Rectal smooth muscle tissue (tissue), 1 donor: Measurements from ENCODE around the gene MMADHC.

Experiments used
- H3K27ac ChIP-seq: one replicate; pipeline ENCODE4 v1.7.0; 2013; ENCODE audit warnings: low read depth, low read length, inconsistent platforms
- H3K27me3 ChIP-seq: one replicate; pipeline ENCODE4 v1.7.0; 2013; ENCODE audit warnings: low read length; ENCODE audit not compliant: control insufficient read depth, insufficient read depth
- H3K36me3 ChIP-seq: one replicate; pipeline ENCODE4 v1.7.0; 2013; ENCODE audit warnings: low read length; ENCODE audit not compliant: control insufficient read depth, insufficient read depth
- H3K4me1 ChIP-seq: one replicate; pipeline ENCODE4 v1.7.0; 2013; ENCODE audit warnings: low read length; ENCODE audit not compliant: control insufficient read depth, insufficient read depth
- H3K4me3 ChIP-seq: one replicate; pipeline ENCODE4 v1.7.0; 2013; ENCODE audit warnings: low read length
- H3K9ac ChIP-seq: one replicate; pipeline ENCODE4 v1.7.0; 2013; ENCODE audit warnings: low read length

The MMADHC gene

GRCh38 chr2:149564097-149564496 lies 23.5 kb downstream of the MMADHC start:
- Histone ChIP-seq H3K27me3 (no peaks in the 10 kb centered on the region), H3K27ac (no peak overlapping the region), H3K4me1 (no peaks in the 10 kb centered on the region), H3K4me3 (no peak overlapping the region), H3K9ac (no peak overlapping the region), H3K36me3 (peaks cover 7% of the 10 kb centered on the region)

GRCh38 chr2:149562324-149562723 lies 25.3 kb downstream of the MMADHC start:
- Histone ChIP-seq H3K27ac (no peak overlapping the region), H3K4me3 (no peak overlapping the region), H3K9ac (no peak overlapping the region), H3K27me3 (no peaks in the 10 kb centered on the region), H3K36me3 (no peaks in the 10 kb centered on the region), H3K4me1 (no peaks in the 10 kb centered on the region)

GRCh38 chr2:149561309-149561926 lies 26.2 kb downstream of the MMADHC start:
- Histone ChIP-seq H3K4me1 (no peaks in the 10 kb centered on the region), H3K36me3 (no peaks in the 10 kb centered on the region), H3K4me3 (no peak overlapping the region), H3K9ac (no peak overlapping the region), H3K27ac (no peak overlapping the region), H3K27me3 (no peaks in the 10 kb centered on the region)

GRCh38 chr2:149559341-149560068 lies 28.1 kb downstream of the MMADHC start:
- Histone ChIP-seq H3K9ac (no peak overlapping the region), H3K27me3 (no peaks in the 10 kb centered on the region), H3K36me3 (no peaks in the 10 kb centered on the region), H3K27ac (no peak overlapping the region), H3K4me1 (no peaks in the 10 kb centered on the region), H3K4me3 (no peak overlapping the region)

GRCh38 chr2:149556452-149556851 lies 31.1 kb downstream of the MMADHC start:
- Histone ChIP-seq H3K4me3 (no peak overlapping the region), H3K27ac (no peak overlapping the region), H3K9ac (no peak overlapping the region), H3K4me1 (no peaks in the 10 kb centered on the region), H3K27me3 (no peaks in the 10 kb centered on the region), H3K36me3 (no peaks in the 10 kb centered on the region)

DNA sequence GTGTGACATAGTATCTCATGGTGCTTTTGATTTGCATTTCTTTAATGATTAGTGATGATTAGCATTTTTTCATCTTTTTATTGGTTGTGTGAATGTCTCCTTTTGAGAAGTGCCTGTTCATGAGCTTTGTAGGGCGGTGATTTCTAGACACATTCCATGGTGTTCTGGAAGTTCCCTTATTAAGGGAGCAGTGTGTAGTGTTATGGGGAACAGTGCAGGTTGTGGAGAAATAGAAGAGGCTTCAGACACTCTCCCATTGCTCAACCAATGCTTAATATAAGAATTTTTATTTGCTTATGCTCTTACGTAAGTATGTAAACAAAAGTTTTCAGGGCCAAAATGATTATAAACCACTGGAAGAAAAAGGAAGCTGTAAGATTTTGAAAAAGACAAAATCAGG lies 34.7 kb downstream of the MMADHC start:
- Histone ChIP-seq H3K9ac (no peak overlapping the region), H3K4me1 (no peaks in the 10 kb centered on the region), H3K27ac (no peak overlapping the region), H3K27me3 (no peaks in the 10 kb centered on the region), H3K36me3 (no peaks in the 10 kb centered on the region), H3K4me3 (no peak overlapping the region)

DNA sequence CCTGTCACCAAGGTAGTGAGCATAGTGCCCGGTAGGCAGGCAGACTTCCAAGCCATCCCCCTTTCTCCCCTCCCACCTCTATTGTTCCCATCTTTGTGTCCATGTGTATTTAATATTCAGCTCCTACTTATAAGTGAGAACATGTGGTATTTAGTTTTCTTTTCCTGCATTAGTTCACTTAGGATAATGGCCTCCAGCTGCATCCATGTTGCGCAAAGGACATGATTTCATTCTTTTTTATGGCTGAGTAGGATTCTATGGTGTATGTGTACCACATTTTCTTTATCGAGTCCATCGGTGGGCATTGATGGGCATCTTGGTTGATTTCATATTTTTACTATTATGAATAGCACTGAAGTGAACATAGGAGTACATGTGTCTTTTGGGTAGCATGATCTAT lies 35.3 kb downstream of the MMADHC start:
- Histone ChIP-seq H3K27me3 (no peaks in the 10 kb centered on the region), H3K27ac (no peak overlapping the region), H3K36me3 (no peaks in the 10 kb centered on the region), H3K9ac (no peak overlapping the region), H3K4me3 (no peak overlapping the region), H3K4me1 (no peaks in the 10 kb centered on the region)

DNA sequence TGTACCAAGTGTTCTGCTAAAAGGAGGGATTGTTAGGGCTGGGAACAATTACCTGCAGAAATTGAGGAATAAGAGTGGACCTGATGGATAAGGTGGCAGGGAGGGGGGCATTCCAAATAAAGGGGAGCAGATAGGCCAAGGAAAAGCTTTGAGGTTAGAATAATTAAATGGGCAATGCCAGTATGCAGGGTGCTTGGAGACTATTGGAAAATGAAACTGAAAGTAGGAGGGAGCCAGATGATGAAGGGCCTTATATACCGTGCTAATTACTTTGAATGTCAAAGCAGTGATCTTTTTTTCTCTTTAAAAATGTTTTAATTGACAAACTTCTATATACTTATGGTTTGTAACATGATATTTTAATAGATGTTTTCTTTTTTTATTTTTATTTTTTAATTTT lies 42.9 kb downstream of the MMADHC start:
- H3K9ac ChIP-seq: no peak overlapping the region
- no peaks in the 10 kb centered on the region for H3K36me3 ChIP-seq
- H3K4me1 ChIP-seq: no peaks in the 10 kb centered on the region
- H3K4me3 ChIP-seq: no peak overlapping the region
- H3K27me3 ChIP-seq: no peaks in the 10 kb centered on the region
- H3K27ac ChIP-seq: no peak overlapping the region

DNA sequence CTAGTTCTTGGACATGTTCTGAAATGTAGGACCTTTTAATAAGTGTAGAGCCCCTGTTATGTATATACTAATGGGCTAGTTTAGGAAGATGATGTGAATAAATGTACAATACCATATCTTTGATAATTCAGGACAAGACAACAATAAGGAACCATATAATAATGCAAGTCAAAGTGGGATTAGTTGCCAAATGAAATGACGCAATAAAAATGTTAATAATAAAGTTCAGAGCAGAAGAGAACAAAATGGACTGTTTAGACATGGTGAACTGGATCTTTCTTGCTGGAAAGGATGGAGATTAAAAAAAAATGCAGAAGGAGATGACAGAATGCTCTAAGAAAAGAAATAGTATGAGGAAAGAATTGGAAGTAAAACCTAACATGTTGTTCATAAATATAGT lies 43.7 kb downstream of the MMADHC start:
- Histone ChIP-seq H3K27ac (no peak overlapping the region), H3K9ac (no peak overlapping the region), H3K36me3 (no peaks in the 10 kb centered on the region), H3K27me3 (peaks cover 2% of the 10 kb centered on the region), H3K4me3 (no peak overlapping the region), H3K4me1 (no peaks in the 10 kb centered on the region)

DNA sequence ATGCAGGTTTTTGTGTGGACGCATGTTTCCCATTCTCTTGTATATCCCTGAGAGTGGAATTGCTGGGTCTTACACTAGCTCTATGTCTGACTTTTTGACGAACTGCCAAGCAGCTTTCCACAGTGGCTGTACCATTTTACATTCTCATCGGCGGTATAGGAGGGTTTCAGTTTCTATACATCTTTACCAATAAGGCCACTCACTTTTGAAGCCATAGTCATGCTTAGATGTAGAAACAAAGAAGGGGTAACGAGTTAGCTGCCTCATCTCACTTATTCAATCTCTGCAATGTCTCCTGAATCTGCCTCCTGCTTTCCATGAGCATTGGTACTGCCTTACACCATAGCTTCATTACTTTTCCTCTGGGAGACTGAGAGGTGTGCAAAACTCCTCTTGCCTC lies 47.4 kb downstream of the MMADHC start:
- no peak overlapping the region for H3K4me3 ChIP-seq
- no peak overlapping the region for H3K9ac ChIP-seq
- H3K27ac ChIP-seq: no peak overlapping the region
- no peaks in the 10 kb centered on the region for H3K36me3 ChIP-seq
- H3K27me3 ChIP-seq: peaks cover 2% of the 10 kb centered on the region
- no peaks in the 10 kb centered on the region for H3K4me1 ChIP-seq

GRCh38 chr2:149538138-149538833 lies 49.3 kb downstream of the MMADHC start:
- Histone ChIP-seq H3K4me3 (no peak overlapping the region), H3K9ac (no peak overlapping the region), H3K36me3 (no peaks in the 10 kb centered on the region), H3K4me1 (no peaks in the 10 kb centered on the region), H3K27me3 (peaks cover 2% of the 10 kb centered on the region), H3K27ac (no peak overlapping the region)

GRCh38 chr2:149537092-149537726 lies 50.4 kb downstream of the MMADHC start:
- no peak overlapping the region for H3K27ac ChIP-seq
- H3K27me3 ChIP-seq: peaks cover 2% of the 10 kb centered on the region
- no peaks in the 10 kb centered on the region for H3K4me1 ChIP-seq
- no peaks in the 10 kb centered on the region for H3K36me3 ChIP-seq
- H3K4me3 ChIP-seq: no peak overlapping the region
- H3K9ac ChIP-seq: no peak overlapping the region
